Measurements from ENCODE around the gene VAV1.
"Not testable (repeated sequence)": the region's sequence is repeated elsewhere in the genome, so short reads cannot be mapped to it uniquely, and the experiment has no call there.

The VAV1 gene

GRCh38 chr19:6852001-6852400 is 79.5 kb downstream of the VAV1 start:
- DNase-seq (ENCODE audit: low read depth): no peak

- DNase-seq (ENCODE audit: low read depth): no peak
These were observed 81.4 kb downstream of the VAV1 start for GRCh38 chr19:6853868-6854267.

GRCh38 chr19:6854758-6855157 is 82.2 kb downstream of the VAV1 start:
- no peak for DNase-seq (ENCODE audit: low read depth)

- DNase-seq (ENCODE audit: low read depth): no peak
These were observed 84.4 kb downstream of the VAV1 start for GRCh38 chr19:6856749-6857372.

GRCh38 chr19:6861683-6862286 is 89.3 kb downstream of the VAV1 start:
- no peak for DNase-seq (ENCODE audit: low read depth)

GRCh38 chr19:6862673-6863078 is 90.2 kb downstream of the VAV1 start:
- DNase-seq (ENCODE audit: low read depth): peak; percentile 63

- DNase-seq (ENCODE audit: low read depth): no peak
These were observed 91.9 kb downstream of the VAV1 start for GRCh38 chr19:6864325-6864940.

- no peak for DNase-seq (ENCODE audit: low read depth)
These were observed 93.3 kb downstream of the VAV1 start for GRCh38 chr19:6865849-6866248.

GRCh38 chr19:6866741-6867151 is 94.2 kb downstream of the VAV1 start:
- DNase-seq (ENCODE audit: low read depth): no peak

GRCh38 chr19:6868351-6868750 is 95.8 kb downstream of the VAV1 start:
- DNase-seq (ENCODE audit: low read depth): no peak

GRCh38 chr19:6869151-6869882 is 96.8 kb downstream of the VAV1 start:
- DNase-seq (ENCODE audit: low read depth): not testable (repeated sequence)

- no peak for DNase-seq (ENCODE audit: low read depth)
These were observed 101.4 kb downstream of the VAV1 start for GRCh38 chr19:6873708-6874431.

GRCh38 chr19:6875218-6875617 is 102.7 kb downstream of the VAV1 start:
- DNase-seq (ENCODE audit: low read depth): no peak

GRCh38 chr19:6876748-6877147 is 104.2 kb downstream of the VAV1 start:
- no peak for DNase-seq (ENCODE audit: low read depth)

GRCh38 chr19:6877766-6878165 is 105.3 kb downstream of the VAV1 start:
- DNase-seq (ENCODE audit: low read depth): no peak

GRCh38 chr19:6886277-6886897 is 113.9 kb downstream of the VAV1 start:
- DNase-seq (ENCODE audit: low read depth): no peak

- DNase-seq (ENCODE audit: low read depth): no peak
These were observed 114.8 kb downstream of the VAV1 start, which contains the start of gene ADGRE1 for GRCh38 chr19:6887316-6887715. TSS of gene ADGRE1 (plus strand) at chr19:6887579. CDS start at chr19:6887609, 30 bp downstream.

- no peak for DNase-seq (ENCODE audit: low read depth)
These were observed 116.5 kb downstream of the VAV1 start for GRCh38 chr19:6888967-6889366.

- DNase-seq (ENCODE audit: low read depth): no peak
These were observed 117.9 kb downstream of the VAV1 start for GRCh38 chr19:6890401-6890913.

- no peak for DNase-seq (ENCODE audit: low read depth)
These were observed 118.4 kb downstream of the VAV1 start for GRCh38 chr19:6890938-6891337.

GRCh38 chr19:6891761-6892385 is 119.4 kb downstream of the VAV1 start:
- DNase-seq (ENCODE audit: low read depth): no peak

Measured in fibroblast of the conjunctiva (primary cell).